IMR-90 (cell line): ENCODE results near the gene ICAM1. TPM values are rescaled to one million over a fixed set of nuclear protein-coding genes. Genes with fewer than 3 reads are reported as not detected.

Source experiments
- ATAC-seq: fragments of 200-7000 bp; cut with Tn5 transposase; 2 replicates; pipeline ENCODE4 v1.9.1; 2020; ENCODE audit warnings: low read depth, mild to moderate bottlenecking, moderate library complexity
- BruUV-seq: library from RNA; stranded (reverse); fragments of 400-500 nt; replicated peaks from 2 replicates; lab custom pipeline; 2021; lab: Mats Ljungman, UMichigan
- CTCF ChIA-PET: fragments of 300-600 bp; formaldehyde crosslinking; extraction: SDS; loops from one replicate; lab custom pipeline; 2021; ENCODE audit warnings: antibody characterized with exemption; lab: Yijun Ruan, JAX
- POLR2A ChIA-PET: fragments of 300-600 bp; sonication (Branson Sonifier 250); formaldehyde crosslinking; loops from one replicate; lab custom pipeline; 2022; ENCODE audit warnings: antibody characterized with exemption; ENCODE audit not compliant: unreplicated experiment; lab: Charles Lee
- DNase-seq: peaks from one replicate; pipeline ENCODE4 v3.0.0; 2013
- H2AFZ ChIP-seq: replicated peaks from 2 replicates; pipeline ENCODE3; 2013; ENCODE audit warnings: low read length, mild to moderate bottlenecking; ENCODE audit not compliant: poor library complexity
- H2AK5ac ChIP-seq: 2 replicates; pipeline ENCODE4 v1.6.1; 2013; ENCODE audit warnings: low read depth, low read length, inconsistent platforms
- H2AK9ac ChIP-seq: replicated peaks from 2 replicates; pipeline ENCODE3; 2013; ENCODE audit warnings: mild to moderate bottlenecking, low read depth, low read length, moderate library complexity; ENCODE audit not compliant: poor library complexity
- H2BK120ac ChIP-seq: 2 replicates; pipeline ENCODE4 v1.6.1; 2013; ENCODE audit warnings: low read depth, low read length, inconsistent platforms
- H2BK15ac ChIP-seq: 3 replicates; pipeline ENCODE4 v1.6.1; 2013; ENCODE audit warnings: low read depth, low read length, inconsistent platforms
- H2BK20ac ChIP-seq: 2 replicates; pipeline ENCODE4 v1.6.1; 2013; ENCODE audit warnings: low read depth, mild to moderate bottlenecking, inconsistent platforms, low read length, moderate library complexity
- H2BK5ac ChIP-seq: 2 replicates; pipeline ENCODE4 v1.6.1; 2013; ENCODE audit warnings: mild to moderate bottlenecking, low read depth, low read length, inconsistent platforms; ENCODE audit not compliant: poor library complexity, severe bottlenecking
- H3K14ac ChIP-seq: replicated peaks from 2 replicates; pipeline ENCODE4 v1.6.1; 2013; ENCODE audit warnings: low read depth, low read length, inconsistent platforms
- H3K18ac ChIP-seq: 2 replicates; pipeline ENCODE4 v1.6.1; 2013; ENCODE audit warnings: low read depth, low read length, control low read depth
- H3K23ac ChIP-seq: 2 replicates; pipeline ENCODE4 v1.6.1; 2013; ENCODE audit warnings: low read depth, low read length, inconsistent platforms
- H3K27ac ChIP-seq: 2 replicates; pipeline ENCODE4 v1.5.1; 2013; ENCODE audit warnings: mild to moderate bottlenecking, control low read depth, low read length; ENCODE audit not compliant: insufficient read depth
- H3K27me3 ChIP-seq: 2 replicates; pipeline ENCODE4 v1.6.1; 2013; ENCODE audit warnings: low read length; ENCODE audit not compliant: control insufficient read depth, insufficient read depth
- H3K36me3 ChIP-seq: 2 replicates; pipeline ENCODE4 v1.6.1; 2013; ENCODE audit warnings: low read length, mixed read lengths; ENCODE audit not compliant: control insufficient read depth, insufficient read depth
- H3K4ac ChIP-seq: 2 replicates; pipeline ENCODE4 v1.6.1; 2013; ENCODE audit warnings: low read depth, low read length, inconsistent platforms
- H3K4me1 ChIP-seq: 2 replicates; pipeline ENCODE4 v1.6.1; 2013; ENCODE audit warnings: low read length, mixed read lengths; ENCODE audit not compliant: control insufficient read depth, insufficient read depth
- H3K4me2 ChIP-seq: 2 replicates; pipeline ENCODE4 v1.6.1; 2013; ENCODE audit warnings: low read depth, mild to moderate bottlenecking, control low read depth, low read length, moderate library complexity
- H3K4me3 ChIP-seq: 2 replicates; pipeline ENCODE4 v1.5.1; 2013; ENCODE audit warnings: low read depth, mild to moderate bottlenecking, control low read depth, low read length, moderate library complexity; ENCODE audit not compliant: insufficient read depth
- H3K56ac ChIP-seq: 2 replicates; pipeline ENCODE4 v1.6.1; 2013; ENCODE audit warnings: low read length, inconsistent platforms; ENCODE audit not compliant: insufficient read depth; ENCODE audit errors: extremely low read depth
- H3K79me1 ChIP-seq, 2 experiments: 2 replicates each; pipeline ENCODE4 v1.6.1; 2013; ENCODE audit warnings: low read length in 2 of 2, inconsistent platforms in 1 of 2, low read depth in 1 of 2
- H3K9ac ChIP-seq: 2 replicates; pipeline ENCODE4 v1.6.1; 2013; ENCODE audit warnings: low read depth, low read length, control low read depth
- H3K9me1 ChIP-seq: 2 replicates; pipeline ENCODE4 v1.6.1; 2013; ENCODE audit warnings: low read length, inconsistent platforms; ENCODE audit not compliant: insufficient read depth
- H3K9me3 ChIP-seq: 2 replicates; pipeline ENCODE4 v1.6.1; 2013; ENCODE audit warnings: low read length; ENCODE audit not compliant: control insufficient read depth, insufficient read depth
- H4K20me1 ChIP-seq: 2 replicates; pipeline ENCODE4 v1.6.1; 2013; ENCODE audit warnings: low read length, inconsistent platforms; ENCODE audit not compliant: insufficient read depth
- H4K5ac ChIP-seq: 2 replicates; pipeline ENCODE4 v1.6.1; 2013; ENCODE audit warnings: mild to moderate bottlenecking, low read depth, low read length, control low read depth
- H4K8ac ChIP-seq, 2 experiments: 2 replicates each; pipeline ENCODE4 v1.6.1; 2013; ENCODE audit warnings: low read depth in 2 of 2, low read length in 2 of 2, control low read depth in 1 of 2, inconsistent platforms in 1 of 2
- H4K91ac ChIP-seq: 2 replicates; pipeline ENCODE4 v1.6.1; 2013; ENCODE audit warnings: low read depth, low read length, inconsistent platforms; ENCODE audit not compliant: insufficient read depth
- WGBS, 2 experiments: methylation state at CpG; one replicate each; pipeline versions ENCODE4 v1.1.5 to v1.1.7; 2013; ENCODE audit warnings: missing lambda C conversion rate in 2 of 2; ENCODE audit not compliant: insufficient read length in 1 of 2; ENCODE audit errors: extremely low coverage in 2 of 2; 5-methylcytosine and 5-hydroxymethylcytosine counted together
- dilution Hi-C: fragments of 300-500 bp; cut with HindIII; formaldehyde crosslinking; loops from one replicate; pipeline ENCODE4 v1.14.3; 2018; ENCODE audit warnings: low sequenced_read_pairs; ENCODE audit not compliant: unreplicated experiment
- in situ Hi-C: fragments of 300-500 bp; cut with MboI; formaldehyde crosslinking; loops from 3 replicates; pipeline ENCODE4 v1.14.3; 2019; ENCODE audit warnings: low sequenced_read_pairs, inconsistent platforms, mixed read lengths
- intact Hi-C: fragments of 100-400 bp; cut with micrococcal nuclease; formaldehyde crosslinking; loops from 2 replicates; pipeline ENCODE4 v1.10.0; 2022
- polyA plus RNA-seq, 3 experiments: library from polyadenylated mRNA; depleted of rRNA; stranded (reverse); fragments of >200 nt; gene quantifications; 2 replicates each; pipeline ENCODE4 v1.2.3, GENCODE V29; 2012; ENCODE audit warnings: low replicate concordance in 1 of 3
- total RNA-seq: library from RNA; depleted of rRNA; stranded (reverse); fragments of >200 nt; gene quantifications from 2 replicates; pipeline ENCODE4 v1.2.3, GENCODE V29; 2012
- TF ChIP-seq, protein P1 (sequence below): fragments of 150-350 bp; IDR thresholded peaks from 2 replicates; pipeline ENCODE4 v1.6.1; 2016; ENCODE audit warnings: low read depth, mild to moderate bottlenecking, low read length, moderate library complexity, borderline replicate concordance
- TF ChIP-seq, protein P2 (sequence below): conservative IDR thresholded peaks from 2 replicates; pipeline ENCODE4 v1.5.1; 2012; ENCODE audit warnings: mild to moderate bottlenecking, low read depth, low read length, improper control_type of control experiment

The ICAM1 gene
- total and polyA plus RNA-seq, 2 of the 4 experiments (the other 2 are of a cell fraction) = 10.6 to 19.1 TPM

DNA sequence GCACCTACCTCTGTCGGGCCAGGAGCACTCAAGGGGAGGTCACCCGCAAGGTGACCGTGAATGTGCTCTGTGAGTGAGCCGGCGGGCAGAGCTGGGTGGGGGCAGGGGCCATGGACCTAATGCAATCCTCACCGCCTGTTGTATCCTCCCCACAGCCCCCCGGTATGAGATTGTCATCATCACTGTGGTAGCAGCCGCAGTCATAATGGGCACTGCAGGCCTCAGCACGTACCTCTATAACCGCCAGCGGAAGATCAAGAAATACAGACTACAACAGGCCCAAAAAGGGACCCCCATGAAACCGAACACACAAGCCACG, 14.0 kb downstream of the ICAM1 start (continued):
- TF ChIP-seq, protein P1, sequence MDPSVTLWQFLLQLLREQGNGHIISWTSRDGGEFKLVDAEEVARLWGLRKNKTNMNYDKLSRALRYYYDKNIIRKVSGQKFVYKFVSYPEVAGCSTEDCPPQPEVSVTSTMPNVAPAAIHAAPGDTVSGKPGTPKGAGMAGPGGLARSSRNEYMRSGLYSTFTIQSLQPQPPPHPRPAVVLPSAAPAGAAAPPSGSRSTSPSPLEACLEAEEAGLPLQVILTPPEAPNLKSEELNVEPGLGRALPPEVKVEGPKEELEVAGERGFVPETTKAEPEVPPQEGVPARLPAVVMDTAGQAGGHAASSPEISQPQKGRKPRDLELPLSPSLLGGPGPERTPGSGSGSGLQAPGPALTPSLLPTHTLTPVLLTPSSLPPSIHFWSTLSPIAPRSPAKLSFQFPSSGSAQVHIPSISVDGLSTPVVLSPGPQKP = no peak

DNA sequence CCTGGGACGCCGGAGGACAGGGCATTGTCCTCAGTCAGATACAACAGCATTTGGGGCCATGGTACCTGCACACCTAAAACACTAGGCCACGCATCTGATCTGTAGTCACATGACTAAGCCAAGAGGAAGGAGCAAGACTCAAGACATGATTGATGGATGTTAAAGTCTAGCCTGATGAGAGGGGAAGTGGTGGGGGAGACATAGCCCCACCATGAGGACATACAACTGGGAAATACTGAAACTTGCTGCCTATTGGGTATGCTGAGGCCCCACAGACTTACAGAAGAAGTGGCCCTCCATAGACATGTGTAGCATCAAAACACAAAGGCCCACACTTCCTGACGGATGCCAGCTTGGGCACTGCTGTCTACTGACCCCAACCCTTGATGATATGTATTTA, 14.5 kb downstream of the ICAM1 start:
- H2AK9ac ChIP-seq = no peak overlapping the region
- no peak overlapping the region for H3K18ac ChIP-seq
- no TSS peak for BruUV-seq
- no peak overlapping the region for H3K56ac ChIP-seq
- H2AK5ac ChIP-seq = no peak overlapping the region
- peaks cover 12% of the 10 kb centered on the region for H3K9me1 ChIP-seq
- H3K36me3 ChIP-seq = peaks cover 2% of the 10 kb centered on the region; the same call in 1 of the 2 replicates
- WGBS, 2 experiments = 92% methylated on average over 2 of the region's 4 CpGs; no CpG with 5 or more reads in 1 of the 2 experiments
- no peaks in the 10 kb centered on the region for H3K79me1 ChIP-seq
- no peak overlapping the region for H4K8ac ChIP-seq
- no peak overlapping the region for H3K14ac ChIP-seq
- no peak overlapping the region for H2BK120ac ChIP-seq
- H4K91ac ChIP-seq = no peak overlapping the region
- no peak overlapping the region for H3K23ac ChIP-seq
- H3K4me3 ChIP-seq = no peak overlapping the region
- in situ Hi-C loops = no loop called here
- CTCF ChIA-PET = interaction anchor here (2.1 kb wide), 1 partner anchor 103 kb away, joined by 5 read pairs; no protein-coding TSS in a partner anchor
- H3K27ac ChIP-seq = no peak overlapping the region
- no peaks in the 10 kb centered on the region for H4K20me1 ChIP-seq
- H3K4me1 ChIP-seq = peaks cover 14% of the 10 kb centered on the region
- H3K27me3 ChIP-seq = no peaks in the 10 kb centered on the region; the same call in 1 of the 2 replicates
- H2BK20ac ChIP-seq = no peak overlapping the region
- TF ChIP-seq, protein P2, sequence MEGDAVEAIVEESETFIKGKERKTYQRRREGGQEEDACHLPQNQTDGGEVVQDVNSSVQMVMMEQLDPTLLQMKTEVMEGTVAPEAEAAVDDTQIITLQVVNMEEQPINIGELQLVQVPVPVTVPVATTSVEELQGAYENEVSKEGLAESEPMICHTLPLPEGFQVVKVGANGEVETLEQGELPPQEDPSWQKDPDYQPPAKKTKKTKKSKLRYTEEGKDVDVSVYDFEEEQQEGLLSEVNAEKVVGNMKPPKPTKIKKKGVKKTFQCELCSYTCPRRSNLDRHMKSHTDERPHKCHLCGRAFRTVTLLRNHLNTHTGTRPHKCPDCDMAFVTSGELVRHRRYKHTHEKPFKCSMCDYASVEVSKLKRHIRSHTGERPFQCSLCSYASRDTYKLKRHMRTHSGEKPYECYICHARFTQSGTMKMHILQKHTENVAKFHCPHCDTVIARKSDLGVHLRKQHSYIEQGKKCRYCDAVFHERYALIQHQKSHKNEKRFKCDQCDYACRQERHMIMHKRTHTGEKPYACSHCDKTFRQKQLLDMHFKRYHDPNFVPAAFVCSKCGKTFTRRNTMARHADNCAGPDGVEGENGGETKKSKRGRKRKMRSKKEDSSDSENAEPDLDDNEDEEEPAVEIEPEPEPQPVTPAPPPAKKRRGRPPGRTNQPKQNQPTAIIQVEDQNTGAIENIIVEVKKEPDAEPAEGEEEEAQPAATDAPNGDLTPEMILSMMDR = no peak
- dilution Hi-C loops = no loop called here
- no peak overlapping the region for H3K4ac ChIP-seq
- H3K9ac ChIP-seq = no peak overlapping the region
- POLR2A ChIA-PET = no interaction called here
- DNase-seq (no peak), ATAC-seq (no peak)
- no peak overlapping the region for H4K5ac ChIP-seq
- no peak overlapping the region for H3K4me2 ChIP-seq
- no peak overlapping the region; the same call in 2 of the 3 replicates for H2BK15ac ChIP-seq
- H2BK5ac ChIP-seq = no peak overlapping the region
- no peak overlapping the region for H2AFZ ChIP-seq
- H3K9me3 ChIP-seq = no peaks in the 10 kb centered on the region
- intact Hi-C loops = no loop called here
